ENCODE measurements around the gene ECHS1. TPM values are rescaled to one million over a fixed set of nuclear protein-coding genes. Genes with fewer than 3 reads are reported as not detected.

Gene ECHS1
- total RNA-seq, result 47.1 and 60.1 TPM in 2 replicates

GRCh38 chr10:133373174-133374090, at the start of gene ECHS1:
TSS of gene ECHS1 (minus strand) at chr10:133373354. CDS start at chr10:133373333, 21 bp downstream.

GRCh38 chr10:133394064-133394663, 21.0 kb upstream of the ECHS1 start, which contains the start of gene MTG1:
TSS of gene MTG1 (plus strand) at chr10:133394157. CDS start at chr10:133394221, 64 bp downstream.

GRCh38 chr10:133379152-133379800, 6.1 kb upstream of the ECHS1 start, which contains the start of gene PAOX:
TSS of gene PAOX (plus strand) at chr10:133379262. CDS start at chr10:133379317, 55 bp downstream.

GRCh38 chr10:133357285-133358161, 15.6 kb downstream of the ECHS1 start, which contains the start of gene FUOM:
TSS of gene FUOM (minus strand) at chr10:133358019. CDS start at chr10:133358007, 12 bp downstream.

GRCh38 chr10:133336577-133337369, 36.4 kb downstream of the ECHS1 start, which contains the start of gene CALY:
TSS of gene CALY (minus strand) at chr10:133336896. CDS start at chr10:133328989, 7,907 bp downstream.

Small RNA genes within 50 kb of the gene (small RNA-seq; reads per million reads assigned to genes)
- gene AL360181.4 (not detected), gene BANF1P2 (not detected), gene MIR3944 (not detected)

Other genes starting within 250 kb of the ECHS1 start
- gene KNDC1, start 213.1 kb downstream of the ECHS1 start, total RNA-seq, result 1.6 TPM in 1 of 2 replicates, not detected in the other
- gene UTF1, start 143.1 kb downstream of the ECHS1 start, total RNA-seq, result not detected in 2 replicates
- not detected in 2 replicates for gene VENTX, start 135.5 kb downstream of the ECHS1 start, total RNA-seq
- gene ADAM8, start 96.5 kb downstream of the ECHS1 start, total RNA-seq, result 1.2 and 1.6 TPM in 2 replicates
- gene TUBGCP2, start 64.5 kb downstream of the ECHS1 start, total RNA-seq, result 54.2 and 72.9 TPM in 2 replicates
- gene ZNF511, start 64.4 kb downstream of the ECHS1 start, total RNA-seq, result 13.7 and 29.5 TPM in 2 replicates
- not detected in 2 replicates for gene CALY, start 36.5 kb downstream of the ECHS1 start, total RNA-seq
- not detected in 2 replicates for gene PRAP1, start 26.0 kb downstream of the ECHS1 start, total RNA-seq
- gene FUOM, start 15.3 kb downstream of the ECHS1 start, total RNA-seq, result 4.4 and 9.8 TPM in 2 replicates
- 6.7 and 8.0 TPM in 2 replicates for gene PAOX, start 5.9 kb upstream of the ECHS1 start, total RNA-seq
- gene MTG1, start 20.8 kb upstream of the ECHS1 start, total RNA-seq, result 37.6 and 38.5 TPM in 2 replicates
- gene SPRN, start 51.3 kb upstream of the ECHS1 start, total RNA-seq, result not detected in 2 replicates
- gene SCART1, start 80.6 kb upstream of the ECHS1 start, total RNA-seq, result 2.0 and 4.7 TPM in 2 replicates
- gene CYP2E1, start 154.0 kb upstream of the ECHS1 start, total RNA-seq, result 0.54 and 1.6 TPM in 2 replicates
- gene SYCE1, start 192.2 kb upstream of the ECHS1 start, total RNA-seq, result not detected in 2 replicates